Measurements from ENCODE around the gene PLXND1.
"Not testable (repeated sequence)": the region's sequence is repeated elsewhere in the genome, so short reads cannot be mapped to it uniquely, and the experiment has no call there.

Gene PLXND1

GRCh38 chr3:129560911-129561594 is 45.4 kb downstream of the PLXND1 start:
- DNase-seq: peak; percentile 92

GRCh38 chr3:129560269-129560787 is 46.1 kb downstream of the PLXND1 start:
- peak; percentile 60 for DNase-seq

GRCh38 chr3:129559565-129560079 is 46.9 kb downstream of the PLXND1 start:
- DNase-seq: no peak

DNA sequence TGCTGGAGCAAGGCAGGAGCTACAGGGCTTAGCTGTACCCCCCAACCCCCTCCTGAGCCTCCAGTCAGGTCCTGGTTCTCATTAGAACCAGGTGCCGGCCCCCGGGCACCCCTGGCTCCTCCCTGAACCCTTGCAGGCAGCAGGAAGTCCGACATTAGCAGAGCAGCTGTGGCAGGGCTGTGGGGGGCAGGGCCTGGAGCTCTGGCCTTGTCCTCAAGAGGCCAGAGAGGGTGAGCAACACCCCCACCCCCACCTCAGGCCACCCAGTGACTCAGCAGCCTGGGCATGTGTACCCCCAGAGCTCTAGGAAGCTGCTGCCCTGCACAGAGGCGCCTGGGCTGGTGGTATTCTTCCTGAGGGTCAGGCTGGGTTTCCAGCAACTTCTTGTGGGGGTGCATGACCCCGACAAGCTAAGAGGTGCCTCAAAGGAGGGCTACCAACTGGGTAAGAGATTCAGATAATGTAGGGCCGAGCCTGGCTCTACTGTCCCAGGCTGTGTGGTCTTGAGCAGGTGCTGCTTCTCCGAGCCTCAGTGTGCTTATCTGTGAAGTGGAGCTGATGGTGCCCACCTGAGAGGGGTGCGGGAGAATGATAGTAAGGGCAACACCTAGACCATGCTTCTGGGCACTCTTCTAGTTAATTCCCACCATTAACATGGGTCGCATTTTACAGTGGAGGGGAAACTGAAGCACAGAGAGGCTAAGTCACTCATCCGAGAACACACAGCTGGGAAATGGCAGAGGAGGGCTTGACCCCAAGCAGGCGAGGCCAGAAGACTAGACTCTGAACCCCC is 47.5 kb downstream of the PLXND1 start:
- DNase-seq: no peak

DNA sequence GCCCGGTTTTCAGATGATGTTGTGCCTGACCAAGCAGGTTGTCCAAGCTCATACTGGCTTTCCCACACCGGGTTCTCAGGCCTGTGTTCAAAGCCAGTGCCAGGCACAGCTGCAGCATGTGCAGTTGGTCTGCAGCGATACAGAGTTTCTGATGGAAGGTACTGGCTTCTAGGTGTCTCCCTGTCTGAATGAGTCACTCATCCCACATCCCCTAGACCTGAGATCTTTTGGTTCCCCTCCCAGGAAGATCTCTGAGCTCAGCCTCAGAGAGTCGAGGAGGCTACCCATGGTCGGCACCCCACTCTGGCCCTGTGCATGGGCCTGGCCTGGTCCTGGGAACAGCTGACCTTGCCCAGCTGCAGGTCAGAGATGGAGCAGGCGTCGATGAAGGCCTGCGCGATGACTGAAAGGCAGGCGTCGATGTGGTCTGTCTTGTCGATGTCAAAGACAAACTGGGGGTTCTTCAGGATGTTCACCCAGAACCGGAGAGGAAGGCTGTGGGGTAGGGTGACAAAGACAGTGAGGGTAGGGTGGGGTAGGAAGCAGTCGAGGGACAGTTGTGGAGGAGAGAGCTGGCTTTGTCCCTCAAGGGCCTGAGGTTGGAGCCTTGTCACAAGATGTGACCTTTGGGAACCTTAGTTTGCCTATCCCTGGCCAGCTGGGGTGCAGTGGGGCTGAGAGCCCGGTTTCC is 48.2 kb downstream of the PLXND1 start:
- no peak for DNase-seq

DNA sequence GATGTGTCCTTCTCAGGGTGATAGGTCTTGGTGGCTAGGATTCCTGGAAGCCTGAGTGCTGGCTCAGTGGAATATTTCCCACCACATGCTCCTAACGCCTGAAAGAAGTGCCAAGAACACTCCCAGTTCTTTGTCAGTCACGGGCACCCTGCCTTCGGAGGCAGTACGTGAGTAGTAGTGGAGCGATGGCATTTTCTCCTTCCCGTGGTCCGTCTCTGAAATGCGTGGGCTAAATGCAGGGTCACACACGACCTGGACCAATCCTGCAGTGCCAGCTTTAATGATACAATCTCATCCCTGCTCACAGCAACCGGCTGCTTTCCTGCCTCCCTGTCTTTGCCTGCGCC is 49.0 kb downstream of the PLXND1 start:
- peak; percentile 74 for DNase-seq

DNA sequence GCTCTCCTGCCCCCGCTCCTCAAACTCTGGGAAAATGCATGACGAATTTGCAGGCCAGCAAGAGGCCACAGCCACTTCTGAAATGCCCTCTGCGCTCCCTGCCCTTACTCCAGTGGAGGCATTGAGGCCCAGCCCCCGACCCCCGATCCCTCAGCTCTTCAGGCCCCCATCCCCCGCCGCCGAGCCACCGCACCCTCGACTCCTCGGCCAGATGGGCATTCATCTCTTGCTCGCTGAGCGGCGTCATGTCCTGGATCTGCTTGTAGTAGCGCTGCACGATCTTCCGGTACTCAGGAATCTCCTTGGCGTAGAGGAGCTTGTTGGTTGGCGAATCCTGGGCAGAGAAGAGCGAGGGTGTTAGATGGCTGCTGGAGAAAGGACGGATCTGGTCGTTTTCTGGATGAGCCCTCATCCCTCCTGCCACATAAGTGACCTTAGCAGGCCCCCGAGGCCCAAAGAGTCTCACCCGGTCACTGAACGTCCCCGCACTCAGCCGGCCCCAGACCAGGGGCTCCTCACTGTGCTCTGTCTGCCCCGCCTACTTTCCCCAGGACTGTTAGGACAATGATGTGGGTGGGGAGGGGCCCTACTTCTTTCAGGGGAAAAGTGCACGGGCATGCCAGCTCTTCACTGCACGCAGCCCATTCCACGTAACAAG is 49.5 kb downstream of the PLXND1 start:
- no peak for DNase-seq

DNA sequence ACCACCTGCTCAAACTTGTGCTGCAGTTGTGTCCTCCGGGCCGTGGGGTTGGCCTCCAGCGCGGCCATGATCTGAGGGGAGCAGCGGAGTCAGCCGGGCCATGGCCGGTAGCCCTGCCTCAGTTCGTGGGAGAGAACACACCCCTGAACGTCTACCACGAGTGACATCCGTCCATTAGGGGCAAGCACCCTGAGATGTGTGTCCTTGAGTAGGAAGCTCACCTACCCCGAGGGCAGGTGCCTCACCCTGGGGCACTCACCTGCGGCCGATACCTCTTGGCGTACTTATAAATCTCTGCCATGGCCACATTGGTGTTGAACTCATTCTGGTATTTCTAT is 50.1 kb downstream of the PLXND1 start:
- DNase-seq: no peak

DNA sequence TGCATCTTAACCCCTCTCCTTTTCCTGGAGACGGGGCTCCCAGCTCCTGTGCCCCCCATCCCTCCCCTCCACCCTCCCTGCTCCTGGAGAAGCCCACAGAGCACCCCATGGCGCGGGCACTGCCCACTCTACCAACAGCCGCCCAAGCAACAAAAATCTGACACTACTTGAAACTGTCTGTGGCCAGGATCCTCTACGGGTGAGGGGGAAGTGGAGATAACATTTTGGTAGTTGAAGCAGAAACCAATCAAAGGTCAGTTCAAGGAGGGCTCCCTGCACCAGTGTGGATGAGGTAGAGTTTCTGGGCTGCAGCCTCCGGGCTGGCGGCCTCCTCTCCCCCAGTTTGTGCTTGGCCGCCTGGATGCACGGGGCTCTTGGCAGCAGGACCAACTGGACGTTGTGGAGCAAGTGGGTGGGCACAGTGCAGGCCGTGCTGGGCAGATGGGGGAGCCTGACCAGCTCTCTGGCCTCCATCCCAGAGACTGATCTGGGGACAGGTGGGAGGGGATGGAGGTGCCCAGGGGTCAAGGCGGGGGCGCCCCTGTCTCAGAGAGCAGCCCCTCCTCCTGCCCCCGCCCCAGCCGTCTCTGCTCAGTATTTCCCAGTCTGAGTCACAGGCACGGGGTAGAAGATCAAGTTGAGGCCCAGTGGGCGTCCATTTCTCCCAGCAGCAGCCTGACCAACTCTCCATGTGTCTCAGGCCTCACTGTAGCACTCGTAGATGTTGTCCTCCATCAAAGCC is 50.7 kb downstream of the PLXND1 start:
- DNase-seq: no peak

DNA sequence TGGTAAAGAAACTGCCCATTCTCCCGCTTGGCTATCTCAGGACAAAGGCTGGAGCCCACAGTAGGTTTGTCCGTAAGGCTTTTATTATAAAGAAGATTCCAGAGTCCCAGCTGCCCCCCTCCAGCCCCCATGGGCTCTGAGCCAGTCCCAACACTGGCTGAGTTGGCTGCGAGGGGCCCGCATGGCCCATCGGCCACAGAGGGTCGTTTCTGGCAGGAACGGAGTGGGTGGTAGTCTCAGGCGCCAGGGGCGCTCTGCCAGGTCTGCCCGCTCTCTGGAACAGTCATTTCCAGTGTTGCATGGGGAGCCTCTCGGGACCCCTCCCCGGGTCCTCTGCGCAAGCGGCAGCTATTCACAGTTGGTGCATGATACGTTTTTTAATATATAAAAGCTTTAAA is 51.3 kb downstream of the PLXND1 start:
- DNase-seq: peak; percentile 55

DNA sequence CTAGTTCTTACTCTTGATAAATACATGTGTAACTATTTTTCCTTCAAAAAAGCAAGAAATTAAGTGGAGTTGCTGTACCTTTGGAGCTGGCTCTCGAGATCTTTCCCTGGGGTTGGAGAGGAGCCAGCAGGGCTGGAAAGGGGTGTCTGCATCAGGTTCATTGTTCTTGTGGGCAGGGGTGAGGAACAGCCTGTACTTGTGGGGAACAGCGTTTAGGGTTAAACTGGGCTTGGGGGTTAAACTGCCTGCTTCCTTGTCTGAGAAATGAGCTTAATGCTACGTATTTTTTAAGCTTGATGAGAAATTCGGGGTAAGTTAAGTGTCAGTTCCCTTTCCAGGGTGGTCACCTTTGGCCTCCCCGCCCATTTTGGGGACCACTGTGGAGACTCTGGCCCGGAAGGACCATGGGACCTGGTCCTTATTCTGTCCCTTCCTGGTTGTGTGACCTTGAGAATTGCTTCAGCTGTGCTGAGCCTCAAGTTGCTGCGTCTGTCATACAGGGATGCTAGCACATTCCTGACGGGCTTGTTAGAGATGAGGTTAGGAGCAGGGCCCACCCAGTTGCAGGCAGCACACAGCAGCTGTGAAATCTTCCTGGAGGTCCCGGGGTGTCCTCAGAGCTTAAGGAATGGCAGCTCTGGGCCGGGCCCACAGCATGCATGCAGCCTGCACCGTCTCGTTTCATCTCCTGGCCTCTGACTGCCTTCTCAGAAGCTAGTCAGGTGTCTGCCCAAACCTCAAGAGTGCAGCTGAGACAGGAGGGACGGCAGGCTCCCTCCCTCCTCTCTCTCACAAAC is 51.9 kb downstream of the PLXND1 start:
- no peak for DNase-seq

DNA sequence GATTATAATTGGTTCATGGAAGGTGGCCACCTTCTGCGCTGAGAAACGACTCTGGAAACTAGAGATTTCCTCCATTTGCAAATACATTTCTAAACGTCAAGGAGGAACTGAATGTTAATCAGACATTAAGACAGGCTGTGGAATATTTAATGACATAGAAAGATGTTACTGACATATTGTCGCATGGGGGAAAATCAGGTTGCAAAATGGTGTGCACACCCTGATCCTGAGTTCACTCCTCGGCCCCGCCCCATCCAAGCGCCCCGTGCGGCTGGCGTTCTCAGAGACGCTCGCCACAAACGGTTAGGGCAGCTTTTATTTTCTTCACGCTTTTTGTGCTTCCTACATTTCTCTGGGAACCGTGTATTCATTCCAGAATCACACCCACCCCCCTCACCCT is 52.8 kb downstream of the PLXND1 start:
- DNase-seq: no peak

- no peak for DNase-seq
Observed at GRCh38 chr3:129553171-129553570, 53.3 kb downstream of the PLXND1 start.

- no peak for DNase-seq
Observed at GRCh38 chr3:129552287-129553050, 54.0 kb downstream of the PLXND1 start.

GRCh38 chr3:129549805-129550204 is 56.7 kb downstream of the PLXND1 start:
- no peak for DNase-seq

- no peak for DNase-seq
Observed at GRCh38 chr3:129549006-129549800, 57.3 kb downstream of the PLXND1 start.

DNA sequence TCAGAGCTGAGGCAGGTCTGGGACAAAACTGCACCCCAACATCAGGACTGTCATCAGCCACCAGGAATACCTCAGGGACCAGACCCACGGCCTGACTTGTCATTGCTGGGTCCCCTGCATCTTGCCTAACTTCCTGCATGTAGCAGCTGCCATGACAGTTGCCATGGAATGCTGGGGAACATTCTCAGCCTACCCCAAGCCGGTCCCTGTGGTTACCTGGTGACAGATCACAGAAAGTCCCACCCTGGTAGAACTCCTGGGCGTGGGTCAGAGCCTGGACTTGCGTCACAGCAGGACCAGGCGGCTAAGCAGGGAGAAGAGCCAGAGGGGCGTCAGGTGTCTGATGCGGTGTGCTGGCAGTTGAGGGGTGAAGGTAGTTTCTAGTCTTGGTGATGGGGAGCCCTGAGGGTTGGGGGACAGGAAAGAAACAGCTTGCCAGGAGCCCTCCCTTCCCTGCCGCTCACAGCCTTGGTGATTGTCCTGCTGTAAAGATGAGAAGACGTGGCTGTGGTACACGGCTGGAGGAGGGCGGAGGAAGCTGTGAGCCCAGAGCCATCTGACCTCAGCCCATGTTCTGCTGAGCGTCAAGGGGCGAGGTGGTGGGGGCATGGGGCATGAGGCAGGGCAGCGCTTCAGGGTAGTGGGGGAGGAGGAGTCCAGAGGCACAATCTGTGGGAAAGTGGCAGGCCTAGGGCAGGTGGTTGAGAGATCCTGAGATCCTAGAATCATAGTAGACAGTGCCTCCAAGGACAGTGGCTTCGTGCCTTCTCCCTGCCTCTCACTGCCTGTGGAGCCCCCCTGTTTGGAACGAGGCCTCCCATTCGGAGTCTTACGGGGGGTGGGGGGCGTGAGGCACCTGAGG is 58.1 kb downstream of the PLXND1 start:
- no peak for DNase-seq

DNA sequence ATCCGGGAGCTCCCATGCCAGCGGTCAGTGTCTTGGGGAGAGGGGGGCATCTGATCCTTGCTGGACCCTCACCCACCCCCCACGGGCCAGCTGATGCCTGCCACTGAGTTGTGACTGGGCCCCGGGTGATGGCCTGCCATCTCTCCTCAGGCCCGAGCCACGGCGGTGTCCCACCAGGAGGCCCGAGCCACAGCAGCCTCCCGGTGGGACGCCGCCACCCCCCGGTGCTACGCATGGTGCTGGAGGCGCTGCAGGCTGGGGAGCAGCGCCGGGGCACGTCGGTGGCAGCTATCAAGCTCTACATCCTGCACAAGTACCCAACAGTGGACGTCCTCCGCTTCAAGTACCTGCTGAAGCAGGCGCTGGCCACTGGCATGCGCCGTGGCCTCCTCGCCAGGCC is 59.2 kb downstream of the PLXND1 start:
- DNase-seq: no peak

DNA sequence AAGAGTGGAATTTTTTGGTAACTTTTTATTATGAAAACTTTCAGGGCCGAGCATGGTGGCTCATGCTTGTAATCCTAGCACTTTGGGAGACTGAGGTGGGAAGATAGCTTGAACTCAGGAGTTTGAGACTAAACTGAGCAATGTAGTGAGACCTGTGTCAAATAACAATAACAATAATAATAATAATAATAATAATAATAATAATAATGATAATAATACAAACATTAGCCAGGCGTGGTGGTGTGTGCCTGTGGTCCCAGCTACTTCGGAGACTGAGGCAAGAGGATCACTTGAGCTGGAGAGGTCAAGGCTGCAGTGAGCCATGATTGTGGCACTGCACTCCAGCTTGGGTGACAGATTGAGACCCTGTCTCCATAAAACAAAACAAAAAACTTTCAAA is 60.5 kb downstream of the PLXND1 start:
- DNase-seq: not testable (repeated sequence)
